Fibroblast of skin of left quadriceps (primary cell): ENCODE data around the gene HDAC3.
A peak's percentile ranks its signal among the peaks of the same experiment; 100 is the strongest.

Experiments used
- DNase-seq, 2 experiments: peaks; one replicate each; pipeline ENCODE4 v3.0.0-alpha.2; 2013; ENCODE audit warnings: low read depth in 2 of 2

HDAC3 gene

GRCh38 chr5:141603923-141604717 is 32.5 kb downstream of the HDAC3 start:
- peak; percentile 75 to 80 for DNase-seq

GRCh38 chr5:141602606-141603005 is 34.0 kb downstream of the HDAC3 start:
- no peak for DNase-seq

- DNase-seq: peak in 1 of 2 experiments; percentile 20
Measured at GRCh38 chr5:141598391-141599345, 38.0 kb downstream of the HDAC3 start.

DNA sequence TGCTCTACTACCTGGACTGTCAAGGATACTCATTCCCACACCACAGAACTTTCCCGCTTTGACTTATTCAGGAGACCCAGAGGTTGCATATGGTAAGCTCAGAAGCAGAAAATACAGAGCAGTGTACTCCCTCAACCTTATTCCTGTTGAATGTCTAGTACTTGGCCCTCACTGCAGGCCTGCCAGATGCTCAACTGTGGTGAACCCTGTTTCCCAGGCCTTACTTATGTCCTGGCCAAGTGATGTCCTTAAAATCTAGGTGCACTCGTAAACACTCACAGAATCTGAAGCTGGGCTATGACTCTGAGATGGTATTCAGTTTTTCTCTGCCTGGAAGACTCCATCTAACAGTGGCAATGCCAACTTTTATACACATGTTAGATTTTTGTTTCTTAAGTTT is 38.8 kb downstream of the HDAC3 start:
- no peak for DNase-seq

GRCh38 chr5:141597394-141597793 is 39.3 kb downstream of the HDAC3 start:
- no peak for DNase-seq

DNA sequence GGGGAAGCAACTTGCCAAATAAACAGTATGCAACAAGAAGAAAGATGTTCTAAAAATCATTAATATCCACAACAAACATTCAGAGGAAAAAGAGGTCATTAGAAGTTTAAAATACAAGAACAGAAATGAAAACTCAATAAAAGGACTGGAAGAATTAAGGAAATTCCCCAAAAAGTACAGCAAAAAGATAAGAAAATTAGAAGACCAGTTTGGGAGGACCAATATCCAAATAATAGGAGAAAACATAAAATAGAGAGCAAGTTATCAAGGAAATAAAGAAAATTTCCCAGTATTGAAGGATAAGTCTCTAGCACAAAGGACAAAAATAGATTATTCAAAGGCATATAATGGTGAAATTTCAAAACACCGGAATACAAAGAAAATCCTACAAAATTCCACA is 39.8 kb downstream of the HDAC3 start:
- no peak for DNase-seq

DNA sequence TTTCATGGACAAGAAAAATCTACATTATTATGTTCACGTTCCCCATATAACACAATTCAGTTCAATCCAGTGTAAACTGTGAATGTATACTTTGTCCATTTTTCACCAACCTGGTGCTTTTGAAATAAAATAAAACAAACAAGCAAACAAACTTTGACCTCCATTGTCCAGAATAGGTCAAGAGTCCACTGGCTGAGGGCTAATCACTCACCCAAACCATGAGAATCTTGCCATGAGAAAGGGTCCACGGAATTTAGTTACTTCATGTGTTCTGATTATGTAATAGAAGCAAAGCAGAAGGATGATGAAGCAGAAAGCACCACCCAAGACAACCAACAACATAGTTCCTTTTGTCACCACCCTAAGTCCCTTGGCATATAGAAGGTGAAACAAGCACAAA is 46.5 kb downstream of the HDAC3 start:
- DNase-seq: no peak

- no peak for DNase-seq
Measured at GRCh38 chr5:141586246-141586645, 50.4 kb downstream of the HDAC3 start.

DNA sequence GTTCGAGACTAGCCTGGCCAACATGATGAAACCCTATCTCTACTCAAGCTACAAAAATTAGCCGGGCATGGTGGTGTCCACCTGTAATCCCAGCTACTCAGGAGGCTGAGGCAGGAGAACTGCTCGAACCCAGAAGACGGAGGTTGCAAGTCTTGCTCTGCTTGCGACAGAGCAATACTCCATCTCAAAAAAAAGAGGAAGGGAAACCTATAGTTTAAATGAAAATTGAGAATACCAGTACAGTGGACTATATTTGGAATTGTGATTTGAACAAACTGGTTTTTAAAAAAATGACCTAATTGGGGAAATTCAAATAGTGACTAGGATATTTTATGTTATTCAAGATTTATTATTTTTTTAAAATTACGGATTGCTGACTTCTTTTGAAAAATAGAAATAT is 51.1 kb downstream of the HDAC3 start:
- no peak for DNase-seq

- DNase-seq: no peak
Measured at GRCh38 chr5:141574122-141574510, 62.5 kb downstream of the HDAC3 start.

DNA sequence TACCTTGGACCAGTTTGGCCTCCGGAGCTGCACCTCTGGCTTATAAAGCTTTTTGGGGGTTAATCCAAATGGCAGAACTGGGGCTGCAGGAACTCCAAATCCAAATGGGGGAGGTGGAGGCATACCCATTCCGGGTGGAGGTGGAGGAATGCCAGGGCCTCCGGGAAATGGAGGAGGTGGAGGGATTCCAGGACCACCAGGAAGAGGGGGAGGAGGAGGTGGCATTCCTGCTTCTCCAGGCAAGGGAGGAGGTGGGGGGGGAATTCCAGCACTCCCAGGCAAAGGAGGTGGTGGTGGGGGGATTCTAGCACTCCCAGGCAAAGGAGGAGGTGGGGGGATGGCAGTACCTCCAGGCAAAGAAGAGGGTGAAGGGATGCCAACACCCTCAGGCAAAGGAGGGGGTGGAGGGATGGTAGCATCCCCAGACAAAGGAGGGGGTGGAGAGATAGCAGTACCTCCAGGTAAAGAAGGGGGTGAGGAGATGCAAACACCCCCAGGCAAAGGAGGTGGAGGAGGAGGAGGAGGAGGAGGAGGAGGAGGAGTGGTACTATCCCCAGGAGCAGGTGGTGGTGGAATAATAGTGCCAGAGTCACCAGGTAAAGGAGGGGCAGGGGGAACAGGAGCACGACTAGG is 63.0 kb downstream of the HDAC3 start:
- DNase-seq: no peak
